Stimulated activated CD8-positive, alpha-beta memory T cell treated with anti-CD3 and anti-CD28 coated beads, Interleukin-7, amount 100 ng/mL, for 48 hours (primary cell): ENCODE measurements around the gene KLC1.

Source experiments
- DNase-seq, 2 donors: peaks; one replicate each; pipeline ENCODE4 v3.0.0-alpha.2; 2020; ENCODE audit warnings: low read depth in 1 of 2; ENCODE audit errors: extremely low read depth in 1 of 2

The KLC1 gene

GRCh38 chr14:103716091-103716801, 87.2 kb downstream of the KLC1 start:
- DNase-seq: no peak

GRCh38 chr14:103716899-103717411, 87.9 kb downstream of the KLC1 start:
- DNase-seq: no peak

GRCh38 chr14:103718572-103718971, 89.6 kb downstream of the KLC1 start:
- DNase-seq: no peak

- no peak for DNase-seq
These were observed 90.7 kb downstream of the KLC1 start for GRCh38 chr14:103719751-103720150.

GRCh38 chr14:103721334-103722120, 92.5 kb downstream of the KLC1 start:
- DNase-seq: no peak

- DNase-seq: no peak
These were observed 94.7 kb downstream of the KLC1 start for GRCh38 chr14:103723748-103724081.

- no peak for DNase-seq
These were observed 95.1 kb downstream of the KLC1 start for GRCh38 chr14:103724116-103724515.

- no peak for DNase-seq
These were observed 96.1 kb downstream of the KLC1 start for GRCh38 chr14:103725001-103725682.

- DNase-seq: no peak
These were observed 96.9 kb downstream of the KLC1 start for GRCh38 chr14:103725739-103726395.

GRCh38 chr14:103726474-103726873, 97.5 kb downstream of the KLC1 start:
- no peak for DNase-seq

GRCh38 chr14:103727313-103727980, 98.4 kb downstream of the KLC1 start:
- DNase-seq: no peak

GRCh38 chr14:103728141-103728540, 99.1 kb downstream of the KLC1 start:
- no peak for DNase-seq

GRCh38 chr14:103728721-103729120, 99.7 kb downstream of the KLC1 start:
- no peak for DNase-seq

GRCh38 chr14:103729496-103730448, 100.8 kb downstream of the KLC1 start:
- DNase-seq: no peak

GRCh38 chr14:103730490-103731035, 101.6 kb downstream of the KLC1 start:
- DNase-seq: no peak

- no peak for DNase-seq
These were observed 102.5 kb downstream of the KLC1 start for GRCh38 chr14:103731481-103731880.

GRCh38 chr14:103731916-103732867, 103.2 kb downstream of the KLC1 start:
- no peak for DNase-seq
